Measurements from ENCODE around the gene NPC1L1. TPM values are rescaled to one million over a fixed set of nuclear protein-coding genes. Genes with fewer than 3 reads are reported as not detected.

The NPC1L1 gene
- total and polyA plus RNA-seq, 2 of the 13 experiments (the other 11 are each of a cell fraction or from before 2014, with no cell fraction given), result 4.8 to 14.5 TPM

- no peak overlapping the region for H2AFZ ChIP-seq (ENCODE audit: low read length)
- peaks cover 67% of the 10 kb centered on the region for H3K4me1 ChIP-seq (ENCODE audit: insufficient read depth, low read length)
- H4K20me1 ChIP-seq (ENCODE audit: insufficient read depth, low read length), result no peaks in the 10 kb centered on the region
- peak overlapping the region; percentile 92 for H3K27ac ChIP-seq (ENCODE audit: extremely low read length, insufficient read depth, low read length)
- BruUV-seq (replicated peaks), result no TSS peak
- no peaks in the 10 kb centered on the region for H3K9me3 ChIP-seq (ENCODE audit: low read length)
- no peaks in the 10 kb centered on the region for H3K27me3 ChIP-seq (ENCODE audit: control insufficient read depth in 1 of 2, insufficient read depth in 2 of 2, low read length in 2 of 2)
- H3K79me2 ChIP-seq (ENCODE audit: insufficient read depth, low read length), result peaks cover 50% of the 10 kb centered on the region
- ATAC-seq (peak; percentile 95), FAIRE-seq (peak; percentile 81), DNase-seq (ENCODE audit: low spot score) (peak; percentile 92)
- ChIA-PET POLR2A (interaction anchor here (1.0 to 1.6 kb wide), 5 partner anchors 16 to 101 kb away, joined by 3 to 5 read pairs (median 3); partner anchors contain the start of genes DDX56 and NUDCD3), CTCF (ENCODE audit: low intra/inter-chr PET ratio, low total read pairs) (no interaction called here)
- peak overlapping the region; percentile 52 for H3K9ac ChIP-seq (ENCODE audit: insufficient read depth, low read depth, low read length)
- WGBS (ENCODE audit: low lambda C conversion rate), result 56% methylated on average over 3 of the region's 3 CpGs
- in situ Hi-C loops (cut with HindIII; ENCODE audit: extremely low pct_ligation_motif_present, low pct_unique_long_range_greater_than_20kb), result no loop called here
- intact Hi-C loops (cut with micrococcal nuclease; ENCODE audit: unreplicated experiment), result no loop called here
- H3K4me3 ChIP-seq (replicated peaks in 1 of 3; ENCODE audit: insufficient read depth in 1 of 3, low read depth in 2 of 3, low read length in 3 of 3), result peak overlapping the region in 1 of 3 experiments; percentile 4; a peak in 1 of 6 replicates
- H3K4me2 ChIP-seq (ENCODE audit: low read depth, low read length), result peak overlapping the region; percentile 59
- peaks cover 9 to 41% of the 10 kb centered on the region in 2 experiments for H3K36me3 ChIP-seq (replicated peaks in 1 of 2; ENCODE audit: control insufficient read depth in 1 of 2, insufficient read depth in 2 of 2, low read length in 2 of 2)
- TF ChIP-seq ZNF296 (CRISPR knock-in tag; conservative IDR thresholded peaks at IDR 0.05) (no peak), NCOA2 (CRISPR knock-in tag; IDR thresholded peaks at IDR 0.05) (peak; percentile 75), ZSCAN21 (CRISPR knock-in tag; IDR thresholded peaks at IDR 0.05; ENCODE audit: borderline replicate concordance) (no peak), HMGXB4 (CRISPR knock-in tag; IDR thresholded peaks at IDR 0.05; ENCODE audit: borderline replicate concordance in 1 of 2, low read depth in 1 of 2) (peak in 1 of 2 experiments; percentile 50; a peak in 1 of 4 replicates), RFXANK (CRISPR knock-in tag; IDR thresholded peaks at IDR 0.05) (peak; percentile 44; the same call in 1 of the 2 replicates), ZBTB7A (CRISPR knock-in tag; IDR thresholded peaks at IDR 0.05) (no peak), ZMYM3 (CRISPR knock-in tag; IDR thresholded peaks at IDR 0.05) (0 out of 2 replicates have a peak, but pooled peaks have one; percentile 19), ARNT (IDR thresholded peaks at IDR 0.05) (no peak), ZNF577 (CRISPR knock-in tag; IDR thresholded peaks at IDR 0.05; ENCODE audit: borderline replicate concordance, low read depth) (no peak), CREM (IDR thresholded peaks at IDR 0.05) (peak; percentile 51; the same call in 1 of the 2 replicates), CREM (CRISPR knock-in tag; IDR thresholded peaks at IDR 0.05) (no peak), ATF3 (CRISPR knock-in tag; IDR thresholded peaks at IDR 0.05) (peak; percentile 41; the same call in 1 of the 2 replicates), HDAC2 (CRISPR knock-in tag; IDR thresholded peaks at IDR 0.05) (peak; percentile 84), ZNF713 (CRISPR knock-in tag; IDR thresholded peaks at IDR 0.05) (no peak), ZBTB25 (CRISPR knock-in tag; IDR thresholded peaks at IDR 0.05) (0 out of 2 replicates have a peak, but pooled peaks have one; percentile 20), GLI4 (CRISPR knock-in tag; IDR thresholded peaks at IDR 0.05; ENCODE audit: borderline replicate concordance) (no peak), ZBTB33 (CRISPR knock-in tag; IDR thresholded peaks at IDR 0.05) (peak; percentile 45; the same call in 1 of the 2 replicates), ZNF232 (CRISPR knock-in tag; IDR thresholded peaks at IDR 0.05; ENCODE audit: borderline replicate concordance) (no peak), ZBTB42 (CRISPR knock-in tag; IDR thresholded peaks at IDR 0.05) (no peak), KLF16 (CRISPR knock-in tag; IDR thresholded peaks at IDR 0.05) (peak in 1 of 2 experiments; percentile 66; a peak in 1 of 4 replicates), ZNF572 (CRISPR knock-in tag; IDR thresholded peaks at IDR 0.05) (no peak), NFE2L1 (CRISPR knock-in tag; IDR thresholded peaks at IDR 0.05; ENCODE audit: borderline replicate concordance) (no peak)
These were observed 67.8 kb downstream of the NPC1L1 start for GRCh38 chr7:44473295-44473694.

All from HepG2 (cell line).